Endothelial cell (in vitro differentiated cells): ENCODE results near the gene FMO5. TPM values are rescaled to one million over a fixed set of nuclear protein-coding genes. Genes with fewer than 3 reads are reported as not detected.
"Not testable (repeated sequence)": the region's sequence is repeated elsewhere in the genome, so short reads cannot be mapped to it uniquely, and the experiment has no call there.

Experiments
- DNase-seq: peaks from one replicate; pipeline ENCODE4 v3.0.0; 2021; ENCODE audit warnings: low spot score
- H3K27ac Mint-ChIP-seq: one replicate; pipeline ENCODE4 v1.8.0; 2021; ENCODE audit warnings: mixed read lengths, inconsistent platforms; ENCODE audit not compliant: unreplicated experiment
- H3K27me3 Mint-ChIP-seq: one replicate; pipeline ENCODE4 v1.8.0; 2021; ENCODE audit warnings: mild to moderate bottlenecking, moderate library complexity, mixed read lengths, inconsistent platforms; ENCODE audit not compliant: unreplicated experiment
- H3K36me3 Mint-ChIP-seq: one replicate; pipeline ENCODE4 v1.8.0; 2021; ENCODE audit warnings: mild to moderate bottlenecking, low read depth, mixed read lengths, inconsistent platforms; ENCODE audit not compliant: unreplicated experiment
- H3K4me1 Mint-ChIP-seq: one replicate; pipeline ENCODE4 v1.8.0; 2021; ENCODE audit warnings: mild to moderate bottlenecking, mixed read lengths, inconsistent platforms; ENCODE audit not compliant: unreplicated experiment
- H3K4me3 Mint-ChIP-seq: one replicate; pipeline ENCODE4 v1.8.0; 2021; ENCODE audit warnings: mild to moderate bottlenecking, mixed read lengths, inconsistent platforms; ENCODE audit not compliant: unreplicated experiment
- H3K9me3 Mint-ChIP-seq: one replicate; pipeline ENCODE4 v1.8.0; 2021; ENCODE audit warnings: mixed read lengths, inconsistent platforms; ENCODE audit not compliant: unreplicated experiment
- CTCF ChIP-seq: fragments of 200-600 bp; sonication (generic); IDR thresholded peaks from one replicate; pipeline ENCODE4 v1.5.0; 2021; ENCODE audit warnings: antibody characterized with exemption; ENCODE audit not compliant: unreplicated experiment
- total RNA-seq: library from RNA; stranded (reverse); fragmentation: NEBNext Ultra II Directional; extraction: Animal tissue kit (Norgen Biotek cat#: 25700); gene quantifications from one replicate; pipeline ENCODE4 v1.2.1, GENCODE V29; 2021; ENCODE audit not compliant: unreplicated experiment

The FMO5 gene
- total RNA-seq, 1 donor from 2014 or later = 1.6 TPM

GRCh38 chr1:147201786-147202185 lies 23.4 kb downstream of the FMO5 start:
- no peak for TF ChIP-seq CTCF
- Mint-ChIP-seq H3K27ac (no peak overlapping the region), H3K36me3 (no peaks in the 10 kb centered on the region), H3K4me1 (no peaks in the 10 kb centered on the region), H3K27me3 (no peaks in the 10 kb centered on the region), H3K9me3 (no peaks in the 10 kb centered on the region), H3K4me3 (no peak overlapping the region)
- no peak for DNase-seq

- no peak overlapping the region for H3K4me3 Mint-ChIP-seq
- no peak overlapping the region for H3K27ac Mint-ChIP-seq
Observed at GRCh38 chr1:147201276-147201675, 23.9 kb downstream of the FMO5 start.

GRCh38 chr1:147197324-147197723 lies 27.8 kb downstream of the FMO5 start:
- H3K27ac Mint-ChIP-seq, DNase-seq, H3K4me1 Mint-ChIP-seq, H3K9me3 Mint-ChIP-seq, H3K4me3 Mint-ChIP-seq, H3K36me3 Mint-ChIP-seq, H3K27me3 Mint-ChIP-seq: not testable (repeated sequence)

More at GRCh38 chr1:147201276-147201675, 23.9 kb downstream of the FMO5 start:
- DNase-seq = no peak
- no peaks in the 10 kb centered on the region for H3K27me3 Mint-ChIP-seq
- no peaks in the 10 kb centered on the region for H3K4me1 Mint-ChIP-seq
- no peaks in the 10 kb centered on the region for H3K36me3 Mint-ChIP-seq
- no peaks in the 10 kb centered on the region for H3K9me3 Mint-ChIP-seq
- TF ChIP-seq CTCF = no peak

- H3K4me3 Mint-ChIP-seq = no peak overlapping the region
- H3K9me3 Mint-ChIP-seq = no peaks in the 10 kb centered on the region
- no peak overlapping the region for H3K27ac Mint-ChIP-seq
- no peak for TF ChIP-seq CTCF
- no peaks in the 10 kb centered on the region for H3K4me1 Mint-ChIP-seq
- H3K27me3 Mint-ChIP-seq = no peaks in the 10 kb centered on the region
- no peak for DNase-seq
- no peaks in the 10 kb centered on the region for H3K36me3 Mint-ChIP-seq
Observed at GRCh38 chr1:147189514-147189913, 35.6 kb downstream of the FMO5 start.

GRCh38 chr1:147185432-147185831 lies 39.7 kb downstream of the FMO5 start:
- H3K9me3 Mint-ChIP-seq = no peaks in the 10 kb centered on the region
- no peak overlapping the region for H3K4me3 Mint-ChIP-seq
- DNase-seq = no peak
- TF ChIP-seq CTCF = no peak
- no peaks in the 10 kb centered on the region for H3K4me1 Mint-ChIP-seq
- no peaks in the 10 kb centered on the region for H3K36me3 Mint-ChIP-seq
- H3K27ac Mint-ChIP-seq = no peak overlapping the region
- no peaks in the 10 kb centered on the region for H3K27me3 Mint-ChIP-seq
